ENCODE data around the gene SATB2.

The SATB2 gene

DNA sequence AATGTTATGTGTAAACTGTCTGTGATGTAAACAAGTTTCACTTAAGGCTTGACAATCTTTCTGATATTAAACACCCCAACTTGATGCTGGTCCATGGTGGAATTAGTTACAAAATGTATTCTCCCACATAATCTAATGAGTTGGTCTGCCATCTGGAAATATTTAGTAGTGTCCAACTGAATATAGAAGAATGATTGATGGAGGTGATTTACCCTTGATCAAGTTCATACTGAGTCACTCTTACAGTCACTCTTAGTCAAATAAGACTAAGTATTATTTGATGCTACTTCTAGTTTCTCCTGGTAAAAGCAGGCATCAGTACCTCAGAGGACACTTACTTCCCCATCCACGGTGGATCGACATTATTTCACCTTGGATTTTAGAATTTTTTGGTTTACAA lies 198.1 kb downstream of the SATB2 start:
- H4K20me1 ChIP-seq (ENCODE audit: insufficient read depth, low read length), result no peaks in the 10 kb centered on the region
- no peaks in the 10 kb centered on the region for H3K79me2 ChIP-seq (ENCODE audit: insufficient read depth, low read length)
- no peaks in the 10 kb centered on the region for H3F3A ChIP-seq (ENCODE audit: insufficient read depth, low read length)

DNA sequence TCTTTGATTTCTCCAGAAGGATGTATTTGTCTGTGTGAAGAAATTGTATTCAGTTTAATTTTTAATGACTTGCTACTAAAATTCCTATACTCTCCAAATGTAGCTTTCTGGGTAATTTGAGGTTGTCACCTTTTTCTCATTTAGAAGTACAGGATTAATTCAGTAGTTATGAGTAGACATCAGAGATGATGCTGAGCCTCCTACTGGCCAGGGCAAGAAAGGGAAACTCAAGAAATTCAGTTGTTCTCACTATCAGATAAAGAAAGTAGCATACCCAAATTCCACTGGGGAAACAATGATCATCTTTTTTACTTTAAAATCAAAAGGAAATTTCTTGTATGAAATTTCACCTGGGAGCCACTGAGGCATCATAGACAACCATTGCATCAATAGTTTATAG lies 199.4 kb downstream of the SATB2 start:
- Histone ChIP-seq H3F3A (ENCODE audit: insufficient read depth, low read length) (no peaks in the 10 kb centered on the region), H2AFZ (ENCODE audit: low read length) (no peak overlapping the region), H3K4me2 (ENCODE audit: low read length) (no peak overlapping the region), H4K20me1 (ENCODE audit: insufficient read depth, low read length) (no peaks in the 10 kb centered on the region), H3K9me2 (ENCODE audit: low read depth, low read length) (no peaks in the 10 kb centered on the region), H3K9ac (ENCODE audit: low read length) (no peak overlapping the region), H3K9me3 (ENCODE audit: low read length) (no peaks in the 10 kb centered on the region), H3K27me3 (ENCODE audit: insufficient read depth, low read length) (no peaks in the 10 kb centered on the region), H3K36me3 (ENCODE audit: insufficient read depth, low read length) (no peaks in the 10 kb centered on the region), H3K4me3 (ENCODE audit: low read depth, low read length, poor library complexity, severe bottlenecking) (no peak overlapping the region), H3K4me1 (ENCODE audit: insufficient read depth, low read length, severe bottlenecking) (peaks cover 19% of the 10 kb centered on the region), H3K27ac (ENCODE audit: low read depth, low read length, poor library complexity, severe bottlenecking) (peak overlapping the region; percentile 21), H3K79me2 (ENCODE audit: insufficient read depth, low read length) (no peaks in the 10 kb centered on the region)
- TF ChIP-seq, protein P1, sequence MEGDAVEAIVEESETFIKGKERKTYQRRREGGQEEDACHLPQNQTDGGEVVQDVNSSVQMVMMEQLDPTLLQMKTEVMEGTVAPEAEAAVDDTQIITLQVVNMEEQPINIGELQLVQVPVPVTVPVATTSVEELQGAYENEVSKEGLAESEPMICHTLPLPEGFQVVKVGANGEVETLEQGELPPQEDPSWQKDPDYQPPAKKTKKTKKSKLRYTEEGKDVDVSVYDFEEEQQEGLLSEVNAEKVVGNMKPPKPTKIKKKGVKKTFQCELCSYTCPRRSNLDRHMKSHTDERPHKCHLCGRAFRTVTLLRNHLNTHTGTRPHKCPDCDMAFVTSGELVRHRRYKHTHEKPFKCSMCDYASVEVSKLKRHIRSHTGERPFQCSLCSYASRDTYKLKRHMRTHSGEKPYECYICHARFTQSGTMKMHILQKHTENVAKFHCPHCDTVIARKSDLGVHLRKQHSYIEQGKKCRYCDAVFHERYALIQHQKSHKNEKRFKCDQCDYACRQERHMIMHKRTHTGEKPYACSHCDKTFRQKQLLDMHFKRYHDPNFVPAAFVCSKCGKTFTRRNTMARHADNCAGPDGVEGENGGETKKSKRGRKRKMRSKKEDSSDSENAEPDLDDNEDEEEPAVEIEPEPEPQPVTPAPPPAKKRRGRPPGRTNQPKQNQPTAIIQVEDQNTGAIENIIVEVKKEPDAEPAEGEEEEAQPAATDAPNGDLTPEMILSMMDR (IDR thresholded peaks at IDR 0.05; ENCODE audit: low read length), result peak; percentile 81
- TF ChIP-seq EZH2 (IDR thresholded peaks at IDR 0.05; ENCODE audit: borderline replicate concordance, low read length), result no peak

More for the DNA sequence above, 198.1 kb downstream of the SATB2 start:
- Histone ChIP-seq H3K9ac (ENCODE audit: low read length) (no peak overlapping the region), H2AFZ (ENCODE audit: low read length) (no peak overlapping the region), H3K4me3 (ENCODE audit: low read depth, low read length, poor library complexity, severe bottlenecking) (no peak overlapping the region), H3K4me1 (ENCODE audit: insufficient read depth, low read length, severe bottlenecking) (peaks cover 19% of the 10 kb centered on the region), H3K36me3 (ENCODE audit: insufficient read depth, low read length) (no peaks in the 10 kb centered on the region), H3K27ac (ENCODE audit: low read depth, low read length, poor library complexity, severe bottlenecking) (no peak overlapping the region), H3K9me3 (ENCODE audit: low read length) (peaks cover 3% of the 10 kb centered on the region; the same call in 1 of the 2 replicates), H3K9me2 (ENCODE audit: low read depth, low read length) (no peaks in the 10 kb centered on the region), H3K4me2 (ENCODE audit: low read length) (no peak overlapping the region), H3K27me3 (ENCODE audit: insufficient read depth, low read length) (no peaks in the 10 kb centered on the region)
- TF ChIP-seq, protein P1 (IDR thresholded peaks at IDR 0.05; ENCODE audit: low read length), result no peak
- TF ChIP-seq EZH2 (IDR thresholded peaks at IDR 0.05; ENCODE audit: borderline replicate concordance, low read length), result no peak

DNA sequence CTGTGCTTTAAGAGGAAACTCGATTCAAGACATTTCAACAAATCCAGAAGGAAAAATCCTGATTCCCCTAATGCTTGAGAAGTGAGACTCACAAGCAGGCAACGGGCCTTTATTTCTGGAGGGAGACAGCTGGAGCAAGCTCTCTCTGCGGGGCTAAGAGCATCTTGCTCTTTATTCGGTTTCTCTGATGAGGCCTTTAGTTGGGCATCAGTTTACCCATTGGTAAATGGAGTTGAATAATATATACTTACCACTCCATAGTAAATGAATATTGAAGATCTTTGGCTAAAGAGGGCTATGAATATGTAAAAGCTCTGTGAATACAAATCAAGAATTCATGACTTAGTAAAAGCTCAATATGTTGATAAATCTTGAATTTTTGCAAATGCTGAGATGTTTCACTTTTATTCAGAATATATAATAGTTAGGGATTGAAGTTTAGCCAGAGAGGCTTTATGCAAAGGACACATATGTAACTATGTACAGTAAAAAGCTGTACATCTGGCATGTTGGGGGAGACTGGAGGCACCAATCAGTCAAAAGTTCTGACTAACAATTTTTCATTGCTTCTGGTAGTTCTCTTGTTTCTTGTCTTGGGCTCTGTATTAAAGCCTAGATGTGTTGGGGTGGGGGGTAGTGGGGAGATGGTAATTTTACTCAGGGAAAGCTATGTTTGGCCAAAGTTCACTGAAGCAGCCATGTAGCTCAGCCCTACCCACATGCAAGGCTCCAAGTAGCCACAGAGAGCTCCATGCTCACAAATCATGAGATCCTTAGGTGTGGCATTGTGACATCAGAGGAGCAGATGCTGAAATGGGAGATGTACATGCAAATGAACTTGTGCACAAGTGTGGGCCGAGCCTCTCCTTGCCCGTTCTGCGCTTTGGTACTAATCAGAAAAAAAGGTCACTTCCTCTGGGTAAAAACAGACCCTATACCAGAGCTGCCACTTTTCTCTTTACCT lies 200.2 kb downstream of the SATB2 start:
- Histone ChIP-seq H3K9me2 (ENCODE audit: low read depth, low read length) (no peaks in the 10 kb centered on the region), H3K9me3 (ENCODE audit: low read length) (no peaks in the 10 kb centered on the region), H4K20me1 (ENCODE audit: insufficient read depth, low read length) (no peaks in the 10 kb centered on the region), H3K4me3 (ENCODE audit: low read depth, low read length, poor library complexity, severe bottlenecking) (no peak overlapping the region), H3K27ac (ENCODE audit: low read depth, low read length, poor library complexity, severe bottlenecking) (peak overlapping the region; percentile 21), H3K36me3 (ENCODE audit: insufficient read depth, low read length) (no peaks in the 10 kb centered on the region), H3K27me3 (ENCODE audit: insufficient read depth, low read length) (no peaks in the 10 kb centered on the region), H3K79me2 (ENCODE audit: insufficient read depth, low read length) (no peaks in the 10 kb centered on the region), H3K4me1 (ENCODE audit: insufficient read depth, low read length, severe bottlenecking) (peaks cover 19% of the 10 kb centered on the region), H3K4me2 (ENCODE audit: low read length) (no peak overlapping the region), H3F3A (ENCODE audit: insufficient read depth, low read length) (no peaks in the 10 kb centered on the region), H3K9ac (ENCODE audit: low read length) (no peak overlapping the region), H2AFZ (ENCODE audit: low read length) (peak overlapping the region; percentile 19; the same call in 1 of the 2 replicates)
- no peak for TF ChIP-seq EZH2 (IDR thresholded peaks at IDR 0.05; ENCODE audit: borderline replicate concordance, low read length)
- TF ChIP-seq, protein P1 (IDR thresholded peaks at IDR 0.05; ENCODE audit: low read length), result no peak

Measured in OCI-LY1 (cell line).